GM12878 (cell line): ENCODE measurements around the gene OR11H6.

Source experiments
- ATF2 ChIP-seq: IDR thresholded peaks from 2 replicates; pipeline ENCODE4 v1.6.1; 2012; ENCODE audit warnings: low read length, inconsistent platforms
- CTCF ChIP-seq, 3 experiments: IDR thresholded peaks in 2 of 3; conservative IDR thresholded peaks in 1 of 3; 2 replicates each; pipeline ENCODE4 v1.5.1; 2011; ENCODE audit warnings: low read depth in 3 of 3, low read length in 3 of 3, mild to moderate bottlenecking in 3 of 3, control low read depth in 2 of 3, moderate library complexity in 2 of 3, inconsistent platforms in 1 of 3, mixed read lengths in 1 of 3; ENCODE audit not compliant: control insufficient read depth in 2 of 3, insufficient read depth in 1 of 3; ENCODE audit errors: extremely low read depth in 1 of 3

GRCh38 chr14:20191396-20191795 is 32.1 kb upstream of the OR11H6 start:
- no peak for TF ChIP-seq CTCF (IDR thresholded peaks at IDR 0.05 in 2 of 3, conservative IDR thresholded peaks at IDR 0.05 in 1 of 3; ENCODE audit: control insufficient read depth in 2 of 3, extremely low read depth in 1 of 3, insufficient read depth in 1 of 3, low read depth in 3 of 3, low read length in 3 of 3)
- TF ChIP-seq ATF2 = no peak
